Measurements from ENCODE around the gene SURF2.

SURF2 gene

GRCh38 chr9:133339641-133340040, 16.7 kb upstream of the SURF2 start:
- DNase-seq, result no peak

- no peak for DNase-seq
Observed at GRCh38 chr9:133340256-133340655, 16.1 kb upstream of the SURF2 start.

GRCh38 chr9:133340916-133341315, 15.4 kb upstream of the SURF2 start:
- no peak for DNase-seq

GRCh38 chr9:133341369-133342068, 14.8 kb upstream of the SURF2 start:
- no peak for DNase-seq

GRCh38 chr9:133342069-133342406, 14.3 kb upstream of the SURF2 start:
- no peak for DNase-seq

GRCh38 chr9:133342570-133342969, 13.8 kb upstream of the SURF2 start:
- DNase-seq, result no peak

GRCh38 chr9:133344071-133344470, 12.3 kb upstream of the SURF2 start:
- DNase-seq, result no peak

GRCh38 chr9:133344979-133345378, 11.4 kb upstream of the SURF2 start:
- DNase-seq, result no peak

GRCh38 chr9:133345596-133345995, 10.8 kb upstream of the SURF2 start:
- DNase-seq, result no peak

GRCh38 chr9:133346021-133346785, 10.1 kb upstream of the SURF2 start:
- DNase-seq, result no peak

GRCh38 chr9:133347515-133347984, 8.8 kb upstream of the SURF2 start:
- DNase-seq, result peak; percentile 29

GRCh38 chr9:133347985-133348717, 8.2 kb upstream of the SURF2 start, which contains the start of the genes MED22 and RPL7A:
Gene MED22 (minus strand): TSS chr9:133348131. CDS start chr9:133346662, 1,469 bp downstream.
Gene RPL7A (plus strand): TSS chr9:133348218. CDS start chr9:133348244, 26 bp downstream.
- peak; percentile 88 for DNase-seq

GRCh38 chr9:133348718-133349573, 7.4 kb upstream of the SURF2 start:
- DNase-seq, result no peak

GRCh38 chr9:133349965-133350616, 6.3 kb upstream of the SURF2 start:
- no peak for DNase-seq

GRCh38 chr9:133351526-133351907, 4.8 kb upstream of the SURF2 start:
- no peak for DNase-seq

GRCh38 chr9:133351908-133352634, 4.3 kb upstream of the SURF2 start:
- no peak for DNase-seq

GRCh38 chr9:133352635-133353340, 3.6 kb upstream of the SURF2 start:
- DNase-seq, result no peak

GRCh38 chr9:133353548-133353947, 2.8 kb upstream of the SURF2 start:
- no peak for DNase-seq

- DNase-seq, result no peak
Observed at GRCh38 chr9:133354766-133355165, 1.6 kb upstream of the SURF2 start.

GRCh38 chr9:133355881-133356357, 431 bp upstream of the SURF2 start:
- no peak for DNase-seq
